Measurements from ENCODE around the gene TMEM163. TPM values are rescaled to one million over a fixed set of nuclear protein-coding genes. Genes with fewer than 3 reads are reported as not detected.
"Not testable (repeated sequence)": the region's sequence is repeated elsewhere in the genome, so short reads cannot be mapped to it uniquely, and the experiment has no call there.

TMEM163 gene
- total RNA-seq, 2 experiments from 2014 or later, result 0.12 TPM; not detected in 1

DNA sequence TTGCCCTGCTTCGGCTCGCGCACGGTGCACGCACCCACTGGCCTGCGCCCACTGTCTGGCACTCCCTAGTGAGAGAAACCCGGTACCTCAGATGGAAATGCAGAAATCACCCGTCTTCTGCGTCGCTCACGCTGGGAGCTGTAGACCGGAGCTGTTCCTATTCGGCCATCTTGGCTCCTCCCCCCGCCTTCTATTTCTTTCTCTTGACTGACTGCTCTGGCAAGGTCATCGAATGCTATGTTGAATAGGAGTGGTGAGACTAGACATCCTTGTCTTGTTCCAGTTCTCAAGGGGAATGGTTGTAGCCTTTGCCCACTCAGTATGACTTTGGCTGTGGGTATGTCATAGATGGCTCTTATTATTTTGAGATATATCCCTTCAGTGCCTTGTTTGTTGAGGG lies 62.4 kb downstream of the TMEM163 start:
- DNase-seq, H3K27ac Mint-ChIP-seq, H3K36me3 Mint-ChIP-seq, CTCF ChIA-PET, H3K9me3 Mint-ChIP-seq, H3K4me3 Mint-ChIP-seq, POLR2A ChIA-PET, H3K27me3 Mint-ChIP-seq: not testable (repeated sequence)
- intact Hi-C loops (cut with micrococcal nuclease), result loop anchor here (5.0 kb wide), 1 partner anchor 36 kb away; no protein-coding TSS in a partner anchor
- H3K4me1 Mint-ChIP-seq (ENCODE audit: low read depth), result peaks cover 10% of the 10 kb centered on the region

DNA sequence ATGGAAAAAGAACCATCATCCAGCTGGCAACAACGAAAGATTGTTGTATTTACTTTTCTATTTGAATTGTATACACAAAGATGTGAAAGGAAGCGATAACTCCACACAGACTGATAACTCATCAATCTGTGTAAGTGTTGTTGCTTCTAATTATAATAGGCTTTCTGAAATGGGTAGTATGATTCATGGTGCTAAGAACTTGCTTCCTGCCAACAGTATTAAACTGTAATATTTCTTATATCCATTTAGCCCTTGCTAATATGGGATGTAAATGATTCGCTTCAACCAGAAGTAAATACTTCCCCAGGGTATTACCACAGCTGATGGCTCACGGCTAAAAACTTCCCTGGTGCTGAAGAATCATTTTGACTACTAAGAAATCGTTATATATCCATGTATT lies 70.2 kb downstream of the TMEM163 start:
- no peaks in the 10 kb centered on the region for H3K4me1 Mint-ChIP-seq (ENCODE audit: low read depth)
- no peak for DNase-seq
- H3K27ac Mint-ChIP-seq, result no peak overlapping the region
- no peaks in the 10 kb centered on the region for H3K36me3 Mint-ChIP-seq
- intact Hi-C loops (cut with micrococcal nuclease), result no loop called here
- no peaks in the 10 kb centered on the region for H3K27me3 Mint-ChIP-seq
- ChIA-PET CTCF (no interaction called here), POLR2A (no interaction called here)
- H3K4me3 Mint-ChIP-seq, result no peak overlapping the region
- no peaks in the 10 kb centered on the region for H3K9me3 Mint-ChIP-seq

DNA sequence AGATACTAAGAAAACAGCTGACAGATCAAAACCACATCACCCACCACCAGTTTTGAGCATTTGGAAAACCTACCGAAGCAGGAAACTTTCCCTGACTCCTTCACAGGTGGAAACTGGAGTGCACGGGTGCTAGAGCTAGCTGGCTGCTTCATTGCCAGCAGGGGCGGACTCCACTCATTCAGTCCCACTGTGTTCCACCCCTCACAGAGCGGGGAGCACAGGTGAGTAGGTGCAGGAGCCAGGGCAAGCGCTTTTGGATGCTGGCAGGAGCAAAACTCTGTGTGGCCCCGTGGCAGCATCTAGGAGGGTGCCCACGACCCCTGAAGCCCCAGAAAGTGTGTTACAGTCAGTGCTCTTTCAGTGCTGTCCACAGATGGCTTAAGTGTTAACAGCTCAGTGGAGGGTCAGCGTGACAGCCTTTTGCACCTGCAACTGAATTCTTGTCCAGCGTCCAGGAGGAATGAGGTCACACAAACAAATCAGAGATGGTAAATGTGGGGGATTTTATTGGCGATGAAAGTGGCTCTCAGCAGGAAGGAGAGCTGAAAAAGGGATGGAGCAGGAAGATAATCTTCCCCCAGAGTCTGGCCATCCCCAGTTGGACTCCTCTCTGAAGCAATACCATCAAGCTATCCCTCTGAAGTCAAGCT lies 71.1 kb downstream of the TMEM163 start:
- intact Hi-C loops (cut with micrococcal nuclease), result no loop called here
- Mint-ChIP-seq H3K4me3 (no peak overlapping the region), H3K27me3 (no peaks in the 10 kb centered on the region), H3K27ac (no peak overlapping the region), H3K4me1 (ENCODE audit: low read depth) (no peaks in the 10 kb centered on the region), H3K36me3 (no peaks in the 10 kb centered on the region), H3K9me3 (no peaks in the 10 kb centered on the region)
- DNase-seq, result no peak
- POLR2A ChIA-PET, result interaction anchor here (0.6 kb wide), 1 partner anchor 99 kb away, joined by 3 read pairs; no protein-coding TSS in a partner anchor
- CTCF ChIA-PET, result no interaction called here

DNA sequence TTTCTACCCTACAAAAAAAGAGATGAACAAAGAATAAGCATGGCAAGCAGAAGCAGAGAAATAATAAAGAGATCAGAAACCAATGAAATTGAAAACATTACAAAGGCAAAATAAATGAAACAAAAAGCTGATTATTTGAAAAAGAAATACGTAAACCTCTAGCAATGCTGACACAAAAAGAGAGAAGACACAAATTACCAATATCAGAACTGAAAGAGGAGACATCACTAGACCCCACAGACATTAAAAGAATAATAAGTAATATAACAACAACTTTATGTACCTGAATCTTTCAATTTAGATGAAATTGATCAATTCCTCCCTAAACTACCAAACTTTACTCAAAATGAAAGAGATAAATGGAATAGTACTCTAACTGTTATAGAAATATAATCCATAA lies 75.9 kb downstream of the TMEM163 start:
- Mint-ChIP-seq H3K27ac (no peak overlapping the region), H3K4me1 (ENCODE audit: low read depth) (no peaks in the 10 kb centered on the region), H3K36me3 (no peaks in the 10 kb centered on the region), H3K4me3 (no peak overlapping the region), H3K27me3 (peaks cover 6% of the 10 kb centered on the region), H3K9me3 (no peaks in the 10 kb centered on the region)
- POLR2A ChIA-PET, result no interaction called here
- intact Hi-C loops (cut with micrococcal nuclease), result no loop called here
- DNase-seq, result no peak
- CTCF ChIA-PET, result no interaction called here

DNA sequence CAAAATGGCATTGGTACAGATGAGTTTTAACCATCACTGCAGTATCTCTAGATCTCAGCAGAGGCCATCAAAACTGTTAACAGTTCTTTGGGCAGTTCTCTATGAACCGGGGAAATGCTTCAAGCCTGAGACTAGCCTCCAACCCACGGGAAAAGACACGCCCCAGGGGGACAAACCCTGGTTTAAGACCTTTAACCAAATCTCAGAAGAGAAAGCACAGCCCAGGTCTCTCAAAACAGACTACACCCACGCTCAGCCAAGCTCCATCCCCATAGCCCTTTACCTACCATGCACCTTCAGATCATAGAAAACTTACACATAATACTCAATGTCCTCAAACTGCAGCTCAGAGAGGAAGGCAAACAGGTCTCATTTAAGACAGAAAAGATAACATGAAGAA lies 78.3 kb downstream of the TMEM163 start:
- H3K27ac Mint-ChIP-seq, result no peak overlapping the region
- H3K36me3 Mint-ChIP-seq, result no peaks in the 10 kb centered on the region
- peaks cover 7% of the 10 kb centered on the region for H3K27me3 Mint-ChIP-seq
- no peaks in the 10 kb centered on the region for H3K4me1 Mint-ChIP-seq (ENCODE audit: low read depth)
- DNase-seq, result no peak
- CTCF ChIA-PET, result no interaction called here
- intact Hi-C loops (cut with micrococcal nuclease), result no loop called here
- POLR2A ChIA-PET, result no interaction called here
- no peaks in the 10 kb centered on the region for H3K9me3 Mint-ChIP-seq
- no peak overlapping the region for H3K4me3 Mint-ChIP-seq

DNA sequence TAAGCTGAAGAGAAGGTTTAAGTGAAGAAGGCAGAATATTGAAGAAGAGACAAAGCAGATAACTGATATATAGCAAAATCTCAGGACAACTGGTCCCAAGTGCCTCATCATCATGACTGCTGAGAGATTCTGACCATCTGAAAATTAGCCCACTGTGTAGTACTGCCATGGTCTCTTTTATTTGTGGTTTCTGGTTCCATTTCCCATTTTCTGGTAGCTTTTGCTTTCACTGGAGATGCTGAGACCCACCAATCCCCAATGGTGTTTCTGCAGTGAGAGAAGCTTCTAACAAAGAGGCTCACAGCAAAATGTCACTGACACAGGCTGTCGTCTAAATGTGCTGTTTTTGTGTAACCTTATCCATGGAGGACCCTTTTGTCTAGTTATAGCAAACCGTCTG lies 79.5 kb downstream of the TMEM163 start:
- H3K9me3 Mint-ChIP-seq, result no peaks in the 10 kb centered on the region
- no peaks in the 10 kb centered on the region for H3K4me1 Mint-ChIP-seq (ENCODE audit: low read depth)
- intact Hi-C loops (cut with micrococcal nuclease), result no loop called here
- DNase-seq, result no peak
- no peak overlapping the region for H3K27ac Mint-ChIP-seq
- CTCF ChIA-PET, result no interaction called here
- peaks cover 12% of the 10 kb centered on the region for H3K27me3 Mint-ChIP-seq
- H3K36me3 Mint-ChIP-seq, result no peaks in the 10 kb centered on the region
- no peak overlapping the region for H3K4me3 Mint-ChIP-seq
- POLR2A ChIA-PET, result no interaction called here

DNA sequence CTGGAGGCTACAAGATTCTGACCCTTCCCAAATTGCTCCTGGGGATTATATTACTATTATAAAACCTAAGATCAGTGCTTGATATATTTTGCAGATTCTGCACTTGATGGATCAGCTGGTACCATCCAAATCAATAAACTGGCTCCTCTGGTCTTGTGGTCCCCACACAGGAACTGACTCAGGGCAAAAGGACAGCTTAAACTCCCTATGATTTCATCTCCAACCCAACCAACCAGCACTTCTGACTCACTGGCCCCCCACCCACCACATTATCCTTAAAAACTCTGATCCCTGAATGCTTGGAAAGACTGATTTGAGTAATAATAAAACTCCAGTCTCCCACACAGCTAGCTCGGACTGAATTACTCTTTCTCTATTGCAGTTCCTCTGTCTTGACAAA lies 82.1 kb downstream of the TMEM163 start:
- Mint-ChIP-seq H3K27me3 (peaks cover 12% of the 10 kb centered on the region), H3K27ac (no peak overlapping the region), H3K9me3 (no peaks in the 10 kb centered on the region), H3K4me3 (no peak overlapping the region), H3K4me1 (ENCODE audit: low read depth) (no peaks in the 10 kb centered on the region), H3K36me3 (no peaks in the 10 kb centered on the region)
- POLR2A ChIA-PET, result no interaction called here
- DNase-seq, result no peak
- intact Hi-C loops (cut with micrococcal nuclease), result no loop called here
- CTCF ChIA-PET, result interaction anchor here (0.6 kb wide), 1 partner anchor 185 kb away, joined by 3 read pairs; no protein-coding TSS in a partner anchor

DNA sequence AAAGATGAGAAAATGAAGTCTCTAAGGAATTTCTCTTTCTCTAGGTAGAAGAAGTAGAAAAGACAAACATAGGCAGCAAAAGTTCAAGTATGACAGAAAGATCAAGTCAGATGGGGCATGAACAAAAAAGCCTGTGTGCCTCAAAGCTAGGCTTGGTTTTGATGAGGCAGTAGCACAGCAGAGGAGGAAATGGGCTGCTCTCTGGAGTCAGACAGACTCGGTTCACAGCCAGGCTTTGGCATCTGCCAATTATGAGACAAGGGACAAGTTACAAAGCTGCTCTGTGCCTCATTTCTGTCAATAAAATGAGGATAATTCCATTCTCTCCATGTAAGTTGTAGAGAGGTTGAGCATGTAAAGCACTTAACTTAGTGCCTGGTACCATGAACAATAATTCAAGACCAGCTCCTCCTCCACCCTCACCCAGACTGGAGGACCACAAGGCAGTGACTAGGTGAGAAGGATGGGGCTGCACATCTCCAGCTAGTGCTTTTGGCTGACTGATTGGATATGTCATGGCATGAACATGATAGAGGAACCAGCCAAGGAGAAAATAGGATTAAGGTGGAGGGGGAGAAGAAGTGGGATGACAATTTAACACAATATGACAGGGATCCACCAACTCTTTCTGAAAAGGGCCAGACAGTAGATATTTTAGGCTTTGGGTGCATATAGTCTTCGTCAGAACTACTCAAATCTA lies 84.6 kb downstream of the TMEM163 start:
- H3K27ac Mint-ChIP-seq, result no peak overlapping the region
- H3K4me1 Mint-ChIP-seq (ENCODE audit: low read depth), result no peaks in the 10 kb centered on the region
- CTCF ChIA-PET, result no interaction called here
- H3K36me3 Mint-ChIP-seq, result no peaks in the 10 kb centered on the region
- peaks cover 11% of the 10 kb centered on the region for H3K27me3 Mint-ChIP-seq
- POLR2A ChIA-PET, result no interaction called here
- intact Hi-C loops (cut with micrococcal nuclease), result no loop called here
- no peaks in the 10 kb centered on the region for H3K9me3 Mint-ChIP-seq
- no peak for DNase-seq
- no peak overlapping the region for H3K4me3 Mint-ChIP-seq

DNA sequence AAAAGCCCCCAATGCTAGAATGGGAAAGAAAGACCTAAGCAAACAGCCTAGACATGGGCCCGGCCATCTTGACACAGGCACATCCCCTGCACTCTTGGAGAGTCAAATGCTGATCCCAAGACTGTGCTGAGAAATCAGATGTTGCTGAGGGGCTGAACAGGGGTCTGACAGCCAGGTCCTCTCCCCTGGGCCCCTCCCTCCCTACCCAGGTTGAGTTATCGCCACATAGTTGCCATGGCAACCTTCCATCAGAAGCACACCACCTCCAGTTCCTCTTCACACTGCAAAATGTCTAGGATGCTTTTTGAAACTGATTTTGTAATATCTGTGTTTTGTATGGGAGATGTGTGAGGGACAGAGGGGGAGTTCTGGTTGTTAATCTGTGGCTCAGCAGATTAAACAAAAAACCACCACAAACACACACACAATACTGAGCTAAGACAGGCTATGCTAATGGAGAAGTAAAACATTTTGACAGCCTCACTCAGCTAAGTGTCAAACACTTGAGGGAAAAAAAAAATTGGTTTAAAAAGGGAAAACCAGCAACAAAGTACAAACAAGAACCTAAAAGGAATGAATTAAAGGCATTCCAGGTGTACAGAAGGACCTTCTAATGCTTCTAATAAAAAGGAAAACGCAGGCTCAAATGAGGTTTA lies 88.2 kb downstream of the TMEM163 start:
- intact Hi-C loops (cut with micrococcal nuclease), result no loop called here
- Mint-ChIP-seq H3K36me3 (no peaks in the 10 kb centered on the region), H3K9me3 (no peaks in the 10 kb centered on the region), H3K4me3 (no peak overlapping the region), H3K4me1 (ENCODE audit: low read depth) (no peaks in the 10 kb centered on the region), H3K27ac (no peak overlapping the region), H3K27me3 (peaks cover 6% of the 10 kb centered on the region)
- ChIA-PET CTCF (no interaction called here), POLR2A (no interaction called here)
- no peak for DNase-seq

DNA sequence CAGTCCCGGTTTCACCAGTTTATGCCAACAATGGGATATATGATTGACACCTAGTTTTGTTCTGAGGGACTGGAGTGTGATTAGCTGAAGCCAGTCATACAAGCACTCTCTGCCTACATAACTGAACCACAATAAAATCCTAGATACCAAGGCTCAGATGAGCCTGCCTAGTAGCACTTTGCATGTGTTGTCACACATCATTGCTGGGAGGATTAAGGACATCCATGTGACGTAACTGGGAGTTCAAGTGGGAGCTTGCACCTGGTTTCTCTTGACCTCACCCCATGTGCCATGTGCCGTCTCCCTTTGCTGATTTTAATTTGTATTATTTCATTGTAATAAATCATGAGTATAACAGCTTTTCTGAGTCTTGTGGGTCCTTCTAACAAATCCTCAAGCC lies 90.3 kb downstream of the TMEM163 start:
- Mint-ChIP-seq H3K4me3 (no peak overlapping the region), H3K27ac (no peak overlapping the region), H3K9me3 (no peaks in the 10 kb centered on the region), H3K36me3 (no peaks in the 10 kb centered on the region), H3K4me1 (ENCODE audit: low read depth) (peaks cover 7% of the 10 kb centered on the region), H3K27me3 (peaks cover 10% of the 10 kb centered on the region)
- ChIA-PET CTCF (interaction anchor here (0.8 kb wide), 1 partner anchor 176 kb away, joined by 3 read pairs; no protein-coding TSS in a partner anchor), POLR2A (no interaction called here)
- DNase-seq, result no peak
- intact Hi-C loops (cut with micrococcal nuclease), result no loop called here

DNA sequence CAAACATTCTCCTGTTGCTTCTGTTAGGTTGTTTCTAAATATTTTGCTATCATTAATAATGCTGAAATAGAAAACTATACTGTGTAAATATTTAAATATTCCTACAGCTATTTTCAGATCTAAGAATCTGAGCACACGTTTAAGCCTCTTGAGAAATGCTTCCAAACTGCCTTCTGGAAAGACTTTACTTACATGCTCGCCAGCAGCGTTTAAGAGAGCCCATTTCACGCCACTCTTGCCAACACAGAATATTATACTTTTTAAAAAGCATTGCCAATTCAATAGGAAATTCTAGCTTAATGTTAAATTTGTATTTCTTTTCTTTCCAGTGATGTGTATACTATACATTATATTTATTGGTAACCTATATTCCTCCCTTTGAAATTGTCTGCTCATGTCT lies 92.0 kb downstream of the TMEM163 start:
- H3K27ac Mint-ChIP-seq, result no peak overlapping the region
- peaks cover 16% of the 10 kb centered on the region for H3K27me3 Mint-ChIP-seq
- ChIA-PET POLR2A (no interaction called here), CTCF (no interaction called here)
- intact Hi-C loops (cut with micrococcal nuclease), result no loop called here
- DNase-seq, result no peak
- H3K4me3 Mint-ChIP-seq, result no peak overlapping the region
- peaks cover 7% of the 10 kb centered on the region for H3K4me1 Mint-ChIP-seq (ENCODE audit: low read depth)
- H3K36me3 Mint-ChIP-seq, result no peaks in the 10 kb centered on the region
- no peaks in the 10 kb centered on the region for H3K9me3 Mint-ChIP-seq

DNA sequence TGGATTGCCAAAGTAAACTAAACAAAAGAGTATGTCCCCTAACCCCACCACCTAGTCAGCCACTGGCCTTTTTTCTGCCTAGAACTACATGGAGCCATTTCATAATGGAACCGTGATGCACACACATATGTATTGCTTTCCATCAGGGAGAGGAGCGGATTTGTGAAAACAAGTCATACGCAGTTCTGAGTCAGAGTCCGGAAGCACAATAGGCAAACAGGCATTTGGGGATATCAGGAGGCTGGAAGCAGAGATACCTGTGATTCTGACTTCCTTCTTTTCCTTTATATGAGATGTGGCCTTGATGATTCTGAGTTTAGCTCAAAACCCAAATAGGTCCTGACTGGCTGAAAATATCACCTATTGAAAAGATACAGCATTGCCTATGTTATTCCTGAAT lies 93.5 kb downstream of the TMEM163 start:
- H3K27ac Mint-ChIP-seq, result no peak overlapping the region
- H3K4me1 Mint-ChIP-seq (ENCODE audit: low read depth), result peaks cover 7% of the 10 kb centered on the region
- CTCF ChIA-PET, result no interaction called here
- POLR2A ChIA-PET, result no interaction called here
- H3K4me3 Mint-ChIP-seq, result no peak overlapping the region
- H3K36me3 Mint-ChIP-seq, result no peaks in the 10 kb centered on the region
- intact Hi-C loops (cut with micrococcal nuclease), result no loop called here
- H3K9me3 Mint-ChIP-seq, result no peaks in the 10 kb centered on the region
- DNase-seq, result no peak
- H3K27me3 Mint-ChIP-seq, result peaks cover 18% of the 10 kb centered on the region

DNA sequence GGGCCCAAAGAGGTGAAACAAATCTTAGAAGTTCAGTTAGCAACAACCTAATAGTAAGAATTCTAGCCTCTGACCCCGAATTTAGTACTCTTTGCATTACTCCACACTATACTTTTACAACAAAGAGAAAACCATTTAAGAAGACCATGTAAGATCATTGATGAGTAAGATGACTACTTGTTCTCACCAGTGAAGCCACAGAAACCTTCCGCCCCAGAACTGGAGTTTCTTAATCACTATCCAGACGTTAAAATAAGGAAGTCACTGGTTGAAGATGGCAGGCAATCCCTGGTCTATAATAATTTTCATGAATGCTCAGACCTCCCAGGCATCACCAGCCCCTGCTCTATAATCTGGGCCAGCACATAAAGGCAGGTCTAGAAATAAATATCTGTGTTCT lies 95.0 kb downstream of the TMEM163 start:
- intact Hi-C loops (cut with micrococcal nuclease), result loop anchor here (1.0 kb wide), 1 partner anchor 47 kb away; no protein-coding TSS in a partner anchor
- Mint-ChIP-seq H3K4me1 (ENCODE audit: low read depth) (peaks cover 7% of the 10 kb centered on the region), H3K27ac (no peak overlapping the region), H3K36me3 (no peaks in the 10 kb centered on the region), H3K27me3 (peaks cover 18% of the 10 kb centered on the region), H3K9me3 (peaks cover 9% of the 10 kb centered on the region), H3K4me3 (no peak overlapping the region)
- ChIA-PET CTCF (no interaction called here), POLR2A (no interaction called here)
- DNase-seq, result peak; percentile 60
